Sigmoid colon (tissue), 4 donors: ENCODE measurements around the gene STOML1.
"Not testable (repeated sequence)": the region's sequence is repeated elsewhere in the genome, so short reads cannot be mapped to it uniquely, and the experiment has no call there.

ENCODE experiments used
- CTCF ChIP-seq, 4 experiments: fragments of 450-650 bp in 3 of 4; fragments of 200-600 bp in 1 of 4; IDR thresholded peaks; one replicate each; pipeline ENCODE4 v1.5.1; 2016 to 2019; ENCODE audit warnings: antibody characterized with exemption in 4 of 4, mild to moderate bottlenecking in 3 of 4, moderate library complexity in 2 of 4
- EP300 ChIP-seq, 4 donors: sonication (generic); formaldehyde crosslinking; IDR thresholded peaks; one replicate each; pipeline ENCODE4 v1.6.1; 2017; ENCODE audit warnings: antibody characterized with exemption in 4 of 4
- POLR2A ChIP-seq, 2 donors: fragments of 450-650 bp; IDR thresholded peaks; one replicate each; pipeline ENCODE4 v1.6.1; 2016; ENCODE audit warnings: antibody characterized with exemption in 2 of 2, mild to moderate bottlenecking in 2 of 2, moderate library complexity in 2 of 2
- POLR2AphosphoS5 ChIP-seq, 4 donors: sonication (generic); formaldehyde crosslinking; IDR thresholded peaks; one replicate each; pipeline ENCODE4 v1.6.1; 2017; ENCODE audit warnings: antibody characterized with exemption in 4 of 4

- TF ChIP-seq POLR2A, CTCF, POLR2AphosphoS5, EP300 (IDR thresholded peaks at IDR 0.05): not testable (repeated sequence)
These were observed 31.5 kb downstream of the STOML1 start for GRCh38 chr15:73960472-73961070.
